H1 (cell line): ENCODE results near the gene HACD2. TPM values are rescaled to one million over a fixed set of nuclear protein-coding genes. Genes with fewer than 3 reads are reported as not detected.

ENCODE experiments used
- CREB1 ChIP-seq: IDR thresholded peaks from 2 replicates; pipeline ENCODE4 v1.6.1; 2012; ENCODE audit warnings: inconsistent platforms
- SAP30 ChIP-seq: fragments of 300-600 bp; sonication (generic); IDR thresholded peaks from 2 replicates; pipeline ENCODE4 v1.7.1; 2012; ENCODE audit warnings: low read length, moderate library complexity, mild to moderate bottlenecking, inconsistent platforms; ENCODE audit not compliant: insufficient read depth, insufficient replicate concordance
- SIN3A ChIP-seq, 2 experiments: IDR thresholded peaks in 1 of 2; conservative IDR thresholded peaks in 1 of 2; 2 replicates each; pipeline ENCODE4 v1.6.1; 2011 to 2012; ENCODE audit warnings: low read length in 2 of 2, improper control_type of control experiment in 1 of 2, low read depth in 1 of 2, mild to moderate bottlenecking in 1 of 2
- polyA plus RNA-seq, 7 experiments: library from polyadenylated mRNA; depleted of rRNA in 3 of 7; stranded (reverse) in 5 of 7; unstranded in 2 of 7; fragments of >200 nt in 5 of 7; fragments of 200-250 nt in 2 of 7; gene quantifications; 1 replicate in 5 of 7; 2 replicates in 1 of 7; 4 replicates in 1 of 7; pipeline versions ENCODE4 v1.2.1 to v1.2.3, GENCODE V29; 2011 to 2013; ENCODE audit warnings: missing spikeins in 2 of 7, mixed read lengths in 2 of 7
- total RNA-seq: library from RNA; stranded (reverse); fragmentation: NEBNext Ultra II Directional; extraction: Animal tissue kit (Norgen Biotek cat#: 25700); gene quantifications from 2 replicates; pipeline ENCODE4 v1.2.1, GENCODE V29; 2021
- TF ChIP-seq, protein P1 (sequence below), 3 experiments: IDR thresholded peaks; 1 replicate in 2 of 3; 2 replicates in 1 of 3; pipeline versions ENCODE4 v1.5.1 to v1.6.1; 2011; ENCODE audit warnings: low read length in 3 of 3, mild to moderate bottlenecking in 3 of 3, inconsistent platforms in 2 of 3, low read depth in 1 of 3, moderate library complexity in 1 of 3; ENCODE audit not compliant: insufficient read depth in 1 of 3; ENCODE audit errors: control extremely low read depth in 1 of 3

HACD2 gene
- total and polyA plus RNA-seq, 2 of the 8 experiments (the other 6 are each of a cell fraction or from before 2014, with no cell fraction given): 24.9 to 31.2 TPM

DNA sequence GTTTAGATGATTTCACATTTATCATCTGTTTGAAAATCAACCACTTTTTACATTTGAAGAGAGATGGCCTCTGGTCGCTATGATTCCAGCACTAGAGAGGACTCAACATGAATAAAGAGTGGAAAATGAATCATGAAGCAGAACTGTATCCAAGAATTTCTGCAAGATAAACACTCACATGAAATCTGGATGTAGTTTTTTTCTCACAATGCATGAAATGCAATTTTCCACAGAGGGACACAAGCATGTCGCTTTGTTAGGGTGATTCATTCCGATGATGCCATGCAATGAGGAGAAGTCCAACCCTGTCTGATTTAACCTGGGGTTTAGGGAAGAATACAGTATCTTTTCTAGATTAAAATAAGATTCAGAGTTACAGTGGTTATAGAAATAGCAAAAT is 85.5 kb downstream of the HACD2 start (continued):
- TF ChIP-seq, protein P1, sequence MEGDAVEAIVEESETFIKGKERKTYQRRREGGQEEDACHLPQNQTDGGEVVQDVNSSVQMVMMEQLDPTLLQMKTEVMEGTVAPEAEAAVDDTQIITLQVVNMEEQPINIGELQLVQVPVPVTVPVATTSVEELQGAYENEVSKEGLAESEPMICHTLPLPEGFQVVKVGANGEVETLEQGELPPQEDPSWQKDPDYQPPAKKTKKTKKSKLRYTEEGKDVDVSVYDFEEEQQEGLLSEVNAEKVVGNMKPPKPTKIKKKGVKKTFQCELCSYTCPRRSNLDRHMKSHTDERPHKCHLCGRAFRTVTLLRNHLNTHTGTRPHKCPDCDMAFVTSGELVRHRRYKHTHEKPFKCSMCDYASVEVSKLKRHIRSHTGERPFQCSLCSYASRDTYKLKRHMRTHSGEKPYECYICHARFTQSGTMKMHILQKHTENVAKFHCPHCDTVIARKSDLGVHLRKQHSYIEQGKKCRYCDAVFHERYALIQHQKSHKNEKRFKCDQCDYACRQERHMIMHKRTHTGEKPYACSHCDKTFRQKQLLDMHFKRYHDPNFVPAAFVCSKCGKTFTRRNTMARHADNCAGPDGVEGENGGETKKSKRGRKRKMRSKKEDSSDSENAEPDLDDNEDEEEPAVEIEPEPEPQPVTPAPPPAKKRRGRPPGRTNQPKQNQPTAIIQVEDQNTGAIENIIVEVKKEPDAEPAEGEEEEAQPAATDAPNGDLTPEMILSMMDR (IDR thresholded peaks at IDR 0.05; ENCODE audit: control extremely low read depth in 1 of 3, insufficient read depth in 1 of 3, low read depth in 1 of 3, low read length in 3 of 3): no peak
- TF ChIP-seq SIN3A (conservative IDR thresholded peaks at IDR 0.05 in 1 of 2, IDR thresholded peaks at IDR 0.05 in 1 of 2; ENCODE audit: low read depth in 1 of 2, low read length in 2 of 2) (no peak), CREB1 (no peak), SAP30 (no peak)
